ENCODE results near the gene TCF7L2.

The TCF7L2 gene

GRCh38 chr10:112949875-112950507 is at the start of gene TCF7L2:
Gene TCF7L2 (plus strand): TSS chr10:112950247. CDS start chr10:112950757, 510 bp downstream.
- peak within 1 kb of the TSS; percentile 90 for H3K4me3 ChIP-seq (ENCODE audit: low read length)
- peaks cover 20% of the 10 kb centered on the region for H3F3A ChIP-seq (ENCODE audit: control insufficient read depth, insufficient read depth)
- no peak for TF ChIP-seq EZH2phosphoT487 (IDR thresholded peaks at IDR 0.05; ENCODE audit: borderline replicate concordance, low read length)
- TF ChIP-seq CTCF (IDR thresholded peaks at IDR 0.05; ENCODE audit: low read depth, low read length, poor library complexity, severe bottlenecking) = no peak
- H4K20me1 ChIP-seq (ENCODE audit: control insufficient read depth, insufficient read depth, low read depth, low read length) = no peaks in the 10 kb centered on the region
- peaks cover 15% of the 10 kb centered on the region; the same call in 1 of the 2 replicates for H3K27me3 ChIP-seq (ENCODE audit: control insufficient read depth, low read length)
- H3K4me2 ChIP-seq (ENCODE audit: low read length) = peak within 1 kb of the TSS; percentile 85
- H3K9me3 ChIP-seq (ENCODE audit: control insufficient read depth, insufficient read depth, low read length) = no peaks in the 10 kb centered on the region
- H3K9me2 ChIP-seq (replicated peaks; ENCODE audit: control insufficient read depth, low read length) = no peaks in the 10 kb centered on the region
- H3K27ac ChIP-seq (ENCODE audit: low read depth, low read length) = peak within 1 kb of the TSS; percentile 37
- peaks cover 21% of the 10 kb centered on the region for H3K4me1 ChIP-seq (ENCODE audit: control insufficient read depth, low read length)
- H3K79me2 ChIP-seq (ENCODE audit: control insufficient read depth, low read length) = peaks cover 31% of the 10 kb centered on the region
- H3K36me3 ChIP-seq (ENCODE audit: control insufficient read depth, low read length) = no peaks in the 10 kb centered on the region

GRCh38 chr10:112902730-112903129 is 47.3 kb upstream of the TCF7L2 start:
- no peaks in the 10 kb centered on the region for H3K79me2 ChIP-seq (ENCODE audit: control insufficient read depth, low read length)
- H3K27ac ChIP-seq (ENCODE audit: low read depth, low read length) = no peak overlapping the region
- no peak for TF ChIP-seq EZH2phosphoT487 (IDR thresholded peaks at IDR 0.05; ENCODE audit: borderline replicate concordance, low read length)
- no peak for TF ChIP-seq CTCF (IDR thresholded peaks at IDR 0.05; ENCODE audit: low read depth, low read length, poor library complexity, severe bottlenecking)
- H3K9me2 ChIP-seq (replicated peaks; ENCODE audit: control insufficient read depth, low read length) = no peaks in the 10 kb centered on the region
- no peaks in the 10 kb centered on the region for H3K27me3 ChIP-seq (ENCODE audit: control insufficient read depth, low read length)
- H3K36me3 ChIP-seq (ENCODE audit: control insufficient read depth, low read length) = no peaks in the 10 kb centered on the region
- H3K4me2 ChIP-seq (ENCODE audit: low read length) = no peak overlapping the region
- H3F3A ChIP-seq (ENCODE audit: control insufficient read depth, insufficient read depth) = no peaks in the 10 kb centered on the region
- no peaks in the 10 kb centered on the region for H4K20me1 ChIP-seq (ENCODE audit: control insufficient read depth, insufficient read depth, low read depth, low read length)
- H3K9me3 ChIP-seq (ENCODE audit: control insufficient read depth, insufficient read depth, low read length) = no peaks in the 10 kb centered on the region
- H3K4me1 ChIP-seq (ENCODE audit: control insufficient read depth, low read length) = no peaks in the 10 kb centered on the region
- H3K4me3 ChIP-seq (ENCODE audit: low read length) = no peak overlapping the region

DNA sequence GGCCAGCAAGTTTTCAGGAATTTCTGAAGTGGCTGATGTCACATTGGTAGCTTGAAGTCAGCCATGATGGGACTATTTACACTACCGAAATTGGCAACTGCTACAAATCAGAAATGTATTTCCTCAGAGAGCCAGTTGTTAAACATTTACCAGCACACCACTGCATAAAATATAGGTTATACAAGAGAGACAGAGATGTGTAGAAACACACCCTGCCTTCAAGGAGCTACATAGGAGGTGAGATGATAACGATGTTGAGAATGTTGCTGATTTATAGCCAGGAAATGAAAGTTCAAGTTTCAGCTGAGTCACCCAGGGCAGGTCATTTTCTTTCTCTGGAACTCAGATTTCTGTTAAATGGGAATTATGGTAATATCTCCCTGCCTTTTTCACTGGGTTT is 46.0 kb upstream of the TCF7L2 start:
- Histone ChIP-seq H3K9me2 (replicated peaks; ENCODE audit: control insufficient read depth, low read length) (no peaks in the 10 kb centered on the region), H3K9me3 (ENCODE audit: control insufficient read depth, insufficient read depth, low read length) (no peaks in the 10 kb centered on the region), H3K79me2 (ENCODE audit: control insufficient read depth, low read length) (no peaks in the 10 kb centered on the region), H3K4me2 (ENCODE audit: low read length) (no peak overlapping the region), H3F3A (ENCODE audit: control insufficient read depth, insufficient read depth) (no peaks in the 10 kb centered on the region), H3K4me1 (ENCODE audit: control insufficient read depth, low read length) (no peaks in the 10 kb centered on the region), H4K20me1 (ENCODE audit: control insufficient read depth, insufficient read depth, low read depth, low read length) (no peaks in the 10 kb centered on the region), H3K36me3 (ENCODE audit: control insufficient read depth, low read length) (no peaks in the 10 kb centered on the region), H3K27me3 (ENCODE audit: control insufficient read depth, low read length) (no peaks in the 10 kb centered on the region), H3K27ac (ENCODE audit: low read depth, low read length) (no peak overlapping the region), H3K4me3 (ENCODE audit: low read length) (no peak overlapping the region)
- TF ChIP-seq CTCF (IDR thresholded peaks at IDR 0.05; ENCODE audit: low read depth, low read length, poor library complexity, severe bottlenecking) (no peak), EZH2phosphoT487 (IDR thresholded peaks at IDR 0.05; ENCODE audit: borderline replicate concordance, low read length) (no peak)

Data from DOHH2 (cell line).